Peyer's patch (tissue), 4 donors: ENCODE data around the gene SLU7. TPM values are rescaled to one million over a fixed set of nuclear protein-coding genes. Genes with fewer than 3 reads are reported as not detected.
"Not testable (repeated sequence)": the region's sequence is repeated elsewhere in the genome, so short reads cannot be mapped to it uniquely, and the experiment has no call there.

Source experiments
- DNase-seq, 3 donors: peaks; one replicate each; pipeline ENCODE4 v3.0.0-alpha.2; 2017 to 2019
- H3K27ac ChIP-seq, 4 donors: fragments of 200-600 bp; sonication (generic); one replicate each; pipeline ENCODE4 v1.5.1; 2016 to 2019
- H3K27me3 ChIP-seq, 2 donors: fragments of 200-600 bp; sonication (generic); one replicate each; pipeline ENCODE4 v1.5.1; 2019
- H3K36me3 ChIP-seq, 3 donors: fragments of 200-600 bp; sonication (generic); one replicate each; pipeline ENCODE4 v1.5.1; 2016 to 2019
- H3K4me1 ChIP-seq, 4 donors: fragments of 200-600 bp; sonication (generic); one replicate each; pipeline ENCODE4 v1.5.1; 2016 to 2019
- H3K4me3 ChIP-seq, 4 donors: fragments of 200-600 bp; sonication (generic); 1 replicate in 3 of 4; 2 replicates in 1 of 4; pipeline ENCODE4 v1.5.1; 2016 to 2019; ENCODE audit warnings: mild to moderate bottlenecking in 1 of 4
- H3K9me3 ChIP-seq, 4 donors: fragments of 200-600 bp; sonication (generic); one replicate each; pipeline ENCODE4 v1.5.1; 2016 to 2019; ENCODE audit warnings: mild to moderate bottlenecking in 1 of 4
- POLR2A ChIP-seq, 2 donors: fragments of 450-650 bp; IDR thresholded peaks; one replicate each; pipeline ENCODE4 v1.5.1; 2017; ENCODE audit warnings: antibody characterized with exemption in 2 of 2, mild to moderate bottlenecking in 2 of 2, moderate library complexity in 2 of 2
- total RNA-seq, 4 donors: library from RNA; depleted of rRNA; stranded (reverse); fragments of >200 nt; gene quantifications; one replicate each; pipeline ENCODE4 v1.1.0, GENCODE V29; 2016
- TF ChIP-seq, protein P1 (sequence below), 6 experiments: fragments of 450-650 bp in 4 of 6; fragments of 200-600 bp in 2 of 6; sonication (generic) in 1 of 6; IDR thresholded peaks; one replicate each; pipeline ENCODE4 v1.5.1; 2017 to 2019; ENCODE audit warnings: antibody characterized with exemption in 6 of 6, mild to moderate bottlenecking in 3 of 6, moderate library complexity in 1 of 6

The SLU7 gene
- total RNA-seq, 4 donors from 2014 or later = 45.5 to 94.9 (median 61.1) TPM

GRCh38 chr5:160444407-160444806, 25.5 kb upstream of the SLU7 start:
- Histone ChIP-seq H3K36me3 (no peaks in the 10 kb centered on the region), H3K27me3 (no peaks in the 10 kb centered on the region), H3K4me1 (no peaks in the 10 kb centered on the region), H3K27ac (no peak overlapping the region), H3K9me3 (no peaks in the 10 kb centered on the region), H3K4me3 (no peak overlapping the region)
- DNase-seq = no peak
- no peak for TF ChIP-seq POLR2A (IDR thresholded peaks at IDR 0.05)

DNA sequence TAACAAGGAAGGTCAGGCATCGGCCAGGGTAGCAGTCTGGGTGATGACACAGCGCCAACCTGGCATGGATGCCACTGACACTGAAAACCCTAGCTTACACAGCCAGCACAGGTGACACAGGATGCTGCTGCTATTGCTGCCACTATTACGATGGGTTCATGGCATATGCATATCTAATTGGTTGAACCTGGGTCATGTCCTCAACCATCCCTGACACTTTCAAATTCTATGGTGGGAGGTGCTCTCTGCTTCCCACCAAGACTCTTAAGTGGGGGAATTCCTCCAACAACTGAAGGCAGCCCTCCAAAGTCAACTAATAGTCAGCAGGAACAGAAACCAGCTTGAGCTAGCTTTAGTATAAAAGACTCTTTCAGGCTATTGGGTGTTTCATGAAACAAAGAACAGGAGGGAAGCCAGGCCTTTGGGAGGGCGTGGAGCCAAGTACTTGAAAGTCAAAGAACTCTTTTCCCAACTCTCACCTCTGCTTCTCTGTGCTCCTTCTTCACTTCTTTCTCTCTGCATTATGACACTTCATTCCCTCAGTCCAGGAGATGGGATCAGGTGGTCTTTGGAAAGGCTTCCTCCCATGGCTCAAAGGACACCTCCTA, 24.0 kb upstream of the SLU7 start:
- Histone ChIP-seq H3K9me3 (no peaks in the 10 kb centered on the region), H3K4me1 (peaks cover 0 to 9% (median 0%) of the 10 kb centered on the region in 4 donors), H3K27me3 (no peaks in the 10 kb centered on the region), H3K4me3 (no peak overlapping the region), H3K36me3 (no peaks in the 10 kb centered on the region), H3K27ac (no peak overlapping the region)
- TF ChIP-seq, protein P1, sequence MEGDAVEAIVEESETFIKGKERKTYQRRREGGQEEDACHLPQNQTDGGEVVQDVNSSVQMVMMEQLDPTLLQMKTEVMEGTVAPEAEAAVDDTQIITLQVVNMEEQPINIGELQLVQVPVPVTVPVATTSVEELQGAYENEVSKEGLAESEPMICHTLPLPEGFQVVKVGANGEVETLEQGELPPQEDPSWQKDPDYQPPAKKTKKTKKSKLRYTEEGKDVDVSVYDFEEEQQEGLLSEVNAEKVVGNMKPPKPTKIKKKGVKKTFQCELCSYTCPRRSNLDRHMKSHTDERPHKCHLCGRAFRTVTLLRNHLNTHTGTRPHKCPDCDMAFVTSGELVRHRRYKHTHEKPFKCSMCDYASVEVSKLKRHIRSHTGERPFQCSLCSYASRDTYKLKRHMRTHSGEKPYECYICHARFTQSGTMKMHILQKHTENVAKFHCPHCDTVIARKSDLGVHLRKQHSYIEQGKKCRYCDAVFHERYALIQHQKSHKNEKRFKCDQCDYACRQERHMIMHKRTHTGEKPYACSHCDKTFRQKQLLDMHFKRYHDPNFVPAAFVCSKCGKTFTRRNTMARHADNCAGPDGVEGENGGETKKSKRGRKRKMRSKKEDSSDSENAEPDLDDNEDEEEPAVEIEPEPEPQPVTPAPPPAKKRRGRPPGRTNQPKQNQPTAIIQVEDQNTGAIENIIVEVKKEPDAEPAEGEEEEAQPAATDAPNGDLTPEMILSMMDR (IDR thresholded peaks at IDR 0.05) = no peak
- TF ChIP-seq POLR2A (IDR thresholded peaks at IDR 0.05) = no peak
- DNase-seq = no peak

DNA sequence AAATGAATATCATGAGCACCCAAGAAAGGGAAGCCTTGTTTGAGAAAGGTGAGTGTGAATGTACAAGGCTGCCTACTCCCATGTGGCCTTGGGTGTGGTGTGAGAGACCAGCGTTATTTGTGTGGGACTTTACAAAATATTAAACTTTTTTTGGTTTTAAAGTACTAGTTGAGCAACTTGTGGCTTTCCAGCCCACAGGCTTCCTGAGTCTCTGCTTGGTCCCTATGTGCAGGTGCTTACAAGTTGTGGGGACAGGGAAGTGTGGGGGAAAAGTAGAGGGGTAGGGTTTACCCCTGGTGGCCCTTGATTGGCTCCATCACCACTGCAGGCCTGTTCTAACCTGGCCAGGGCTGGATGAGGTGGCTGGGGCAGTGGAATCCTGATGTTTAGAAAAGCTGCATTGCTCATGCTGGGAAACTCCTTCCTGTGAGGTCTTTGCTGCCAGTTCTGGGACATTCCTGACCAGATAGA, 22.5 kb upstream of the SLU7 start:
- no peak for TF ChIP-seq POLR2A (IDR thresholded peaks at IDR 0.05)
- TF ChIP-seq, protein P1 (IDR thresholded peaks at IDR 0.05) = no peak
- no peak overlapping the region for H3K27ac ChIP-seq
- H3K9me3 ChIP-seq = no peaks in the 10 kb centered on the region
- H3K36me3 ChIP-seq = no peaks in the 10 kb centered on the region
- H3K4me1 ChIP-seq = peaks cover 0 to 9% (median 0%) of the 10 kb centered on the region in 4 donors
- DNase-seq = no peak
- H3K4me3 ChIP-seq = no peak overlapping the region
- H3K27me3 ChIP-seq = no peaks in the 10 kb centered on the region

DNA sequence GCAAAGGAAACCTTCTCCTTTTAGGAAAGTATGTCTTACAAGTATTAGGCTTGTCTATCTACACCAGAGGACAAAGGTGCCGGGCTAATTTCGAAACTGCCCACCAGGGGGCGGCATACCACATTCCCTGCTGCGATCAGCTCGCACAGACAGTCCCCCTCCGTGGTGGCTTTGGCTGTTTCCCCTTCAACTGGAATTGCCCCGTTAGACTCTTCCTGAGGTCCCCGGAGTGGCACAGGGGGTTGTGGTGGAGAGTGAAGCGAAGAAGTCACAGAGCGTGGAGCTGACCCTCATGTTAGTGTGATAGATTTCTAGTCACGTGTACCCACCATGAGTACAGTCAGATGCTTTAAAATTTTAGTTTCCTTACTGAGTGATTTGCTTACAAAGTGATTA, 20.3 kb upstream of the SLU7 start:
- Histone ChIP-seq H3K36me3 (no peaks in the 10 kb centered on the region), H3K4me3 (peak overlapping the region; percentile 32 to 57 (median 44)), H3K27ac (peak overlapping the region; percentile 20 to 63 (median 52)), H3K9me3 (no peaks in the 10 kb centered on the region), H3K27me3 (no peaks in the 10 kb centered on the region), H3K4me1 (peaks cover 0 to 9% (median 0%) of the 10 kb centered on the region in 4 donors)
- peak; percentile 89 to 96 (median 90) for DNase-seq
- TF ChIP-seq POLR2A (IDR thresholded peaks at IDR 0.05) = no peak
- TF ChIP-seq, protein P1 (IDR thresholded peaks at IDR 0.05) = peak; percentile 84 to 96 (median 88)

GRCh38 chr5:160438316-160439204, 19.7 kb upstream of the SLU7 start:
- peak overlapping the region; percentile 32 to 57 (median 44) for H3K4me3 ChIP-seq
- no peaks in the 10 kb centered on the region for H3K27me3 ChIP-seq
- peaks cover 0 to 9% (median 0%) of the 10 kb centered on the region in 4 donors for H3K4me1 ChIP-seq
- no peak for TF ChIP-seq POLR2A (IDR thresholded peaks at IDR 0.05)
- TF ChIP-seq, protein P1 (IDR thresholded peaks at IDR 0.05) = peak; percentile 45 to 75 (median 68)
- H3K9me3 ChIP-seq = no peaks in the 10 kb centered on the region
- DNase-seq = peak; percentile 61 to 79 (median 62)
- H3K27ac ChIP-seq = peak overlapping the region; percentile 20 to 63 (median 52)
- no peaks in the 10 kb centered on the region for H3K36me3 ChIP-seq

DNA sequence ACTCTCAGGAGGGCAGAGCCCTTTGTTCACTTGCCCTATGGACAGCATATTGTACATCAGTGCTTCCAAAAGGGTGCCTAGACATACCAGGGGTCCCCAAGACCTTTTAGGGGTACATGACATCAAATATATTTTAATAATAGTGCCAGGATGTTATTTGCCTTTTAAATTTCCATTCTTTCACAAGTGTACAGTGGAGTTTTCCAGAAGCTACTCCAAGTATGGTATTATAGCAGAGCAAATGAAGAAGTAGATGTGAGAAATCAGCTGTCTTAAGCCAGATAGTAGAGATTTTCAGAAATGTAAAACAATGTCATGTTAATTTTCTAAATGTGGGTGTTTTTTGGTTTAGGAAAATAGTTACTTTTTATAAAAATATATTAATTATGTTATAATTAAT, 18.4 kb upstream of the SLU7 start:
- H3K36me3 ChIP-seq = no peaks in the 10 kb centered on the region
- H3K4me3 ChIP-seq = no peak overlapping the region
- H3K27ac ChIP-seq = no peak overlapping the region
- H3K4me1 ChIP-seq = peaks cover 0 to 9% (median 0%) of the 10 kb centered on the region in 4 donors
- DNase-seq = no peak
- TF ChIP-seq, protein P1 (IDR thresholded peaks at IDR 0.05) = no peak
- no peak for TF ChIP-seq POLR2A (IDR thresholded peaks at IDR 0.05)
- no peaks in the 10 kb centered on the region for H3K9me3 ChIP-seq
- no peaks in the 10 kb centered on the region for H3K27me3 ChIP-seq

DNA sequence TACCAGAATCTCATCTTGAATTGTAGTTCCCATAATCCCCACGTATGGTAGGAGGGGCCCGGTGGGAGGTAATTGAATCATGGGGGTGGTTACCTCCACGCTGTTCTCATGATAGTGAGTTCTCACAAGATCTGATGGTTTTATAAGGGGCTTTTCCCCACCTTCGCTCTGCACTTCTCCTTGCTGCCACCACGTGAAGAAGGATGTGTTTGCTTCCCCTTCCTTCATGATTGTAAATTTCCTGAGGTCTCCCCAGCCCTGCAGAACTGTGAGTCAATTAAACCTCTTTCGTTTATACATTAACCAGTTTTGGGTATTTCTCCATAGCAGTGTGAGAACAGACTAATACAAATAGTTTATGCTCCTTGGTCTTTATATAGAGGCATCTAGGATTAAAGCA, 17.8 kb upstream of the SLU7 start:
- not testable (repeated sequence) for H3K27ac ChIP-seq, DNase-seq, H3K9me3 ChIP-seq, H3K4me3 ChIP-seq, H3K36me3 ChIP-seq, H3K27me3 ChIP-seq, H3K4me1 ChIP-seq
